ENCODE data around the gene NR1H2.
"Not testable (repeated sequence)": the region's sequence is repeated elsewhere in the genome, so short reads cannot be mapped to it uniquely, and the experiment has no call there.

Gene NR1H2

DNA sequence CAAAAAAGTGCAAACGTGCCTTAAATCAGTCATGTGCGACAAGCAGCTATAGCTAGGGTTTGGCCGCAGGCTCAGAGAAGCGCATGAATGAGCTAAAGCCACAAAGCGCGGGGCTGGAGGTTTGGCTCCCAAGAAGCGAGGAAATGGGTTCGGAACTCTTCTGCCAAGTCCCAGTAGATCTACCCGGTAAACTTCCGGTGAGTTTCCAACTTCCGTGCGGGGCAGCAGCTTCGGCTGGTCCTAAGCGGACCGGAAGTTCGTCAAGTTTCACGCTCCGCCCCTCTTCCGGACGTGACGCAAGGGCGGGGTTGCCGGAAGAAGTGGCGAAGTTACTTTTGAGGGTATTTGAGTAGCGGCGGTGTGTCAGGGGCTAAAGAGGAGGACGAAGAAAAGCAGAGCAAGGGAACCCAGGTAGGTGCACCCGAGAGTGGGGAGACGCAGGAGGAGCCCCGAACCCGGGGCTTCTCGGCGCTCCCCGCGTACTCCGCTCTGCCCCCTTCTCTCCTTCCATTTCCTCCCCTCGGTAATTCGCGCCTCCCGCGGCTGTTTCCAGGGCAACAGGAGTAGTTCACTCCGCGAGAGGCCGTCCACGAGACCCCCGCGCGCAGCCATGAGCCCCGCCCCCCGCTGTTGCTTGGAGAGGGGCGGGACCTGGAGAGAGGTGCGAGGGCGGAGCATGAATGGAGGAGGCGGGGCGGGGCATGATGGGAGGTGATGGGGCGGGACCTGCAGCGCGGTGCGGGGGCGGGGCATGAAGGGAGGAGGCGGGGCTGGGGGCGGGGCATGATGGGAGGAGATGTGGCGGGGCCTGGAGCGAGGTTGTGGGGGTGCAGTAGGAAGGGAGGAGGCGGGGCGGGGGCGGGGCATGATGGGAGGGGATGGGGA is at the start of gene NR1H2:
NR1H2 (plus strand) TSS at position 292 of the 885 bp plus-strand sequence. CDS start 1,149 bp downstream, outside the sequence.
- peak; percentile 98 for DNase-seq (ENCODE audit: low read depth)

DNA sequence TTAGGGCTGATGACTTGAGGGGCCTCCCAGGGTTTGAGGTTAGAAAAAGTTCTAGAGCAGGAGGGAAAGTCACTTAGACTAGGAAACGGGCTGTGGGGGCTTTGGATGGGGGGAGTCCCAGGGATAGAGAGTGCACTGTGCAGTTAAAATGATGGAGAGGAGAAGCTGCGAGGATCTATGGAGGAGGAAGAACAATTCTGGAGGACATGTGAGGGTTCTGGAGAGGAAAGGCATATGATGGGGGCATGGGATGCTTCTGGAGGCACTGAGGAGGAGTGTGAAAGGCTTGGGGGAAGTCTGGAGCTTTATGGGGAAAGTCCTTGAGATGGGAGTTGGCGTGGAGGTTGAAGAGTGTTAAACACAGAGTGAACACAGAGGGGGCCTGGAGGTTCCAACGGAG is 49.2 kb upstream of the NR1H2 start:
- no peak for DNase-seq (ENCODE audit: low read depth)

DNA sequence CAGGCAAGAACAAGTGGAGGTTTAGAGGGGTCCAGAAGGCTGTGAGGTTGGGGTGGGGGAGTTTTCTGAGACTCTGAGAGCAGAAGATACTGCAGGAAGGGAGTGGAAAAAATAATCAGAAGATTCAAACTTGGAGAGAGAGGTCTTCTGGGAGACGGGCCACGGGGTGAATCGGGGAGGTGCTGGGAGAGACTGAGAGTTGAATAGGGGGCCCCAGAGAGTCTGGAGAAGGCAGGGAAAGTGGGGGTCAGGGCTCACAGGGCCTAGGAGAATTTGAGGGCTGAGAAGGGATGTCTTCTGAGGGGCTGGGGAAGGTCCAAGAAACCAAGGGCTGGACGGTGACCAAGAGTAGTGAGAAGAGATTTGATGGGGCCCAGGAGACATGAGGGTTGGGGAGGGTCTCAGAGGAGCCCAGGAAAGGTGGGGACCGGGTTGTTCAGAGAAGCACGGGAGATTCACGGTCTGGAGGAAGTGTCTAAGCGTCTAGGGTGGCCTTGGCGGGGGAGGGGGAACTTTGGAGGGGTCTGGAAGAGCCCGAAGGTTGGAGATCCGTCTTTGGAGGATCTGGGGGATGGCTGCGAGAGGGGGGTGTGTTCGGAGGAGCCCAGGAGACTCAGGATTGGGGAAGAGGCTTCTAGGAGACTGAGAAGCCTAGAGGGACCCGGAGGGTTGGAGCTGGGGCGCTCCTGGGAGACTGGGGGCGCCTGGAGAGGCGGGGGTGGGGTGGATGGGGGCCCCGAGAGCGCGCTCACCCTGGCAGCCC is 48.6 kb upstream of the NR1H2 start:
- no peak for DNase-seq (ENCODE audit: low read depth)

- DNase-seq (ENCODE audit: low read depth) = no peak
Measured at GRCh38 chr19:50328224-50328872, 47.9 kb upstream of the NR1H2 start.

DNA sequence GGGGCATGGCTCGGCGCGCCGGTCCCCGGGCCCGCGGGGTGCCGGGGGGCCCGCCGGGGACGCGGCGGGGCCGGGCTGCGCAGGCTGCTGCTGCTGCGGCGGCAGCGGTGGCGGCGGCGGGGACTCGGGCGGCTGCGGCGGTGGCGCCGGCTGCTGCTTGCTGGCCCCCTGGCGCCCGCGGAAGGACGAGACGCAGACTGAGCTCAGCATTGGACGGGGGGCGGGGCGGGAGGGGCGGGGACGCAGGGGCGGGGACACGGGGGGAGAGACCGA is 47.4 kb upstream of the NR1H2 start:
- DNase-seq (ENCODE audit: low read depth) = no peak

GRCh38 chr19:50329146-50329925 is 46.9 kb upstream of the NR1H2 start, which contains the start of gene KCNC3:
Gene KCNC3, minus strand, starts transcription at chr19:50329377. Its CDS starts 295 bp downstream, at chr19:50329082.
- DNase-seq (ENCODE audit: low read depth) = no peak

DNA sequence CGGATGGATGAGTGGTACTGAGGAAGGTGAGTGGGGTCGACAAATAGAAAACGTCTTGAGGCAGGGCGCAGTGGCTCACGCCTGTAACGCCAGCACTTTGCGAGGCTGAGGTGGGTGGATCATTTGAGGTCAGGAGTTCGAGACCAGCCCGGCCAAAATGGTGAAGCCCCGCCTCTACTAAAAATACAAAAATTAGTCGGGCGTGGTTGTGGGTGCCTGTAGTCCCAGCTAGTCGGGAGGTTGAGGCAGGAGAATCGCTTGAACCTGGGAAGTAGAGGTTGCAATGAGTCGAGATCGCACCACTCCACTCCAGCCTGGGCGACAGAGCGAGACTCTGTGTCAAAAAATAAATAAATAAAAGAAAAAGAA is 46.3 kb upstream of the NR1H2 start:
- not testable (repeated sequence) for DNase-seq (ENCODE audit: low read depth)

GRCh38 chr19:50330365-50331078 is 45.7 kb upstream of the NR1H2 start:
- peak; percentile 64 for DNase-seq (ENCODE audit: low read depth)

- DNase-seq (ENCODE audit: low read depth) = no peak
Measured at GRCh38 chr19:50331221-50331993, 44.9 kb upstream of the NR1H2 start.

DNA sequence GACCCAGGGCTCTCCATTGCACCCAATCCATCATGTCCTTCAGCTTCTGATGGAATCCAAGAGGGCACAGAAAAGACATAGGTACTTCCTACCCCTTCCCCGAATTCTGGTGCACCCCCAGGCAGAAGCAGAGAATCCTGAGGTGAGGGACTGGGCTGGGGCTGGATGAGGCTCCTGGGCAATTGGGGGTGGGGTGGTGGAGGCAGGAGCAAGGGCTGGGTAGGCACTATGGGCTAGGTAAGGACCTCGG is 44.3 kb upstream of the NR1H2 start:
- DNase-seq (ENCODE audit: low read depth) = no peak

DNA sequence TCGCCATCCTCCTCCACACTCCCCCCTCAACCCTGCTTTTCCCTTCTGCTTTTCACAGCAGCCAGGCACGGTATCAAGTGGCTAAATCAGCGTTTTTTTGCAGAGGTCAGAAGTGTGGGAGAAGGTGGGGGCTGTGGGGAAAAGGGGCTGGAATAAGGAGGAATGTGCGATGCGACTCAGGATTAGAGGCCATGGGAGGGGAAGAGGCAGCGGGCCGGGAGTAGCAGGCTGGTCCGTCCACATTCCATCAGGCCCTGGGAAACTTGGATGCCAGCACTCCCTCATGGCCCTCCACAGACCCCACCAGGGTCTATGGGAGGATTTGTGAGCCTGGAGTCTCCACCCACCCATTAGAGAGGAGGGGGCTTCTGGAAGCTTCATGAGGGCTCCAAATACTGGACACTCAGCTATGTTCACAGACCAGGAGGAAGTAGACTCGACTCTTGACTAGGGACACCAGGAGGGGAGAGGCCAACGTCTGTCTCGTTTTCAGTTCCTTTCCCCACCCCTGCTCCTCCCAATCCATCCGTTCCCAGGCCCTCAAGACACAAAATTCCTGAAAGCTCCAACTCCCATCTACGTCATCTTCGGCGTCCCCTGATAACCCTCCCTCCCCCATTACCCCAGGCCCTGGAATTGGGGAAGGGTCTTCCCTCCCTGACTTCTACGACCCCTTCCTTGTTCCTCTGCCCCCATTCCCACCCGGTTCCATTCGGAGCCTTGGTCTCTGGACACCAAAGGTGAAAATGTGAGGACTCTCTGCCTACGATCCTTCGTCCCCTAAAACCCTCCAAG is 43.8 kb upstream of the NR1H2 start:
- DNase-seq (ENCODE audit: low read depth) = no peak

GRCh38 chr19:50333235-50333736 is 43.0 kb upstream of the NR1H2 start:
- peak; percentile 91 for DNase-seq (ENCODE audit: low read depth)

GRCh38 chr19:50333737-50334617 is 42.3 kb upstream of the NR1H2 start:
- DNase-seq (ENCODE audit: low read depth) = peak; percentile 76

DNA sequence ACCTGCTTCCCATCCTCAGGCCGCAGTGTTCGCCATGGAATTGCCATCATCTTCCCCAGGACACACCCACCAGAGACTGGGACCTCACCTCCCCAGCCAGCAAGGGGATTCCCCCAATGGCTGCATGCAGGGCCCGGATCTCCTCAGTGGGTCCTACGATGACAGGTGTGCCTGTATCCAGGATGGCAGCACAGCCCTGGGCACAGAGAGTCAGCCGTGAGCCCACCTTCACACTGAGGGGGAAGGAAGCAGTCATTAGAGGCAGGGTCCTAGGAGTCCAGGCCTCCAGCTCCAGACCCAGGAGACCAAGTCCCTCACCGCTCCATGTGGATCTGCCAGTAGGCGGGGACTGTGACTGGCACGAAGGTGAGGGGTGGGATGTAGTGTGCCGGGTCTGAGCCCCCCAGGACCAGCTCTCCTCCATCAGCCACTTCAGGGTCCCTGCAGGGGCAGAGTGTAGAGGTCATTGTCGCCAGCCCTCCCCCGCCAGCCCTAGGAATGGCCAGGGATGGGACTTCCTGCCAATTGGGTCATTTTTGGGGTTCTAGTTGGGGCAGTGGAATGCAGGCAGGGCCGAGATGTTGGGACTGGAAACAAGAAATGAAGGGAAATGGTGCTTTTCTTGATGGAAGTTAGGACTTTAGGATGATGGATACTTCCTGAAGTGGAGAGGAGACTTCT is 41.4 kb upstream of the NR1H2 start:
- DNase-seq (ENCODE audit: low read depth) = no peak

DNA sequence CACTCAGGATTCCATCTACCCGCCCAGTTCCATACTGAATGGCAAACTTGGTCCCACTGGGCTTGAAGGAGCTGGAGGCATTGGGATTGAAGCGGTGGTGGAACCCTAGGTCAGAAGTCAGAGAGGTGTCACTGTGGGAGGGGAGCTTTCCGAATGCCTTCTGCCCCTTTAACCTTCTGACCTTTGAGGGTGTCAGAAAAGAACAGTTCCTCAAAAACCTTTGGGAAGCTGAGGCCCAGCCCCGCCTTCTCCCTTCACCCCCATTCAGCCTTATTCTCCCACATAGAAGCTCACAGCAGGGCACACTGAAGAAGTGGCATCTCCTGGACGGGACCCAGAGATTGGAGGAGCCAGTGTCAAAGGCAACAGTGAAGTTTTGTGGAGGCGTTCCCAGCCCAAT is 39.2 kb upstream of the NR1H2 start:
- DNase-seq (ENCODE audit: low read depth) = not testable (repeated sequence)

DNA sequence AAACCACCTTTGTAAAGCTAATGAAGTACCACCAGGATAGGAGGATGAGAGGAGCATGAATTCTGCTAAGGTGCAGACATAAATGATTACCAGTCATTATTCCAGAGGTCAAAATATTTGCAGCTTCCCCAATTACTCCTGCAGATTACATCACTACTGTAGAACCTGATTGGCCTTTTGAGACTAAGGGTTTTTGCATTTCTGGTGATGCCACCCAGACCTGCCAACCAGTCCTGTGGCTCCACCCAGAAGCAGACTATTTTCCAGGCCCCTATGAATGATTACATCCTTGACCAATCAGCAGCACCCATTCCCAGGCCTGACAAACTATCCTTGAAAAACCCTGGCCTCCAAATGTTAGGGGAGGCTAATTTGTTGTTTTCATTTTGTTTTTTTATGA is 35.9 kb upstream of the NR1H2 start:
- no peak for DNase-seq (ENCODE audit: low read depth)

DNA sequence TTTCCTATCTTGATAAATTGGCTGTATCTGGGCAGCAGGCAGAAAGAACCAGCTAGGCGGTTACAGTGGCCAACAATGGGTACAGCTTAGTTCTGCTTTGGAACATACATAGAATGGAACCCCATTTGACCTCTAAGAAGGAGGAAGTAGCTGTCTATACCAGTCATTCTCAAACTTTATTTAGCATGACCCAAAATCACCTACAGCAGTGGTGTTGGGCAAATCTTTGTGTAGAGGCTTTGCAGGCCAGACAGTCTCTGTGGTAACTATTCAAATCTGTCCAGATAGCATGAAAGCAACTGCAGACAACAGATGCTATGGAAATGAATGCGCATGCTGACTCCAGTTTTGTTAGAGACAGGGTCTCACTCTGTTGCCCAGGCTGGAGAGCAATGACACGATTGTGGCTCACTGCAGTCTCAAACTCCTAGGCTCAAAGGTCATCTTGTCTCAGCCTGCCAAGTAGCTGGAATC is 35.1 kb upstream of the NR1H2 start:
- no peak for DNase-seq (ENCODE audit: low read depth)

DNA sequence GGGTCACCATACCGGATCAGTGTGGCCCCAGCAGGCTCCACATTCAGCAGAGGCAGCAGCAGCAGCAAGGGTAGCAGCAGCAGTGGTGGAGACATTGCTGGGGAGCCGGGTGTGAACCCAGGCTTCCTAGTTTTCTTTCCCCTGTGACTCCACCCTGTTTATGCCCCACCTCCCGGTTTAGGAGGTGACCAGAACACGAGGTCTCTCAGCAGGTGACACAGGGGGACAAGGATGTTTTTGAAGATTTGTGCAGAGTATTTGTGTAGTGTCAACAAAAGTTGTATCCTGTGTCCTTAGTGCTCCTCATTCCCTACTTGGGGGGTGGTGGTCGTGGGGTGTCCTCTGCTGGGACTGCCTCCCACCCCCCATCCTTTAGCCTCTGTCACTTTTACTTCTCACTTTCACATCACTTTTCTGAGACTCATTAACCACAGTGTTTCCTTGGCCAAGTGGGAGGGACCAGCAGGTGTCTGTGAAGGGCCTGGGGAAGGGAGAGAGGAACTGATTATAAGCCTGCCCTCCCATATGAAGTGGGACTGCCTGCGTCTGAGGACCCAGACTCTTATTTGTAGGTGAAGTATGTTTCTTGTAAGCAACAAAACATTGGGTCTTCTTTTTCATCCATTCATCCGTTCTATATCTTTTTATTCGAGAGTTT is 31.5 kb upstream of the NR1H2 start:
- no peak for DNase-seq (ENCODE audit: low read depth)

Measured in CMK (cell line).